GM18868 (cell line): Measurements from ENCODE around the gene NDUFAB1.
"Not testable (repeated sequence)": the region's sequence is repeated elsewhere in the genome, so short reads cannot be mapped to it uniquely, and the experiment has no call there.

Experiments
- ATAC-seq: cut with Tn5 transposase; IDR thresholded peaks from one replicate; pipeline ENCODE4 v1.9.1; 2021; ENCODE audit warnings: mild to moderate bottlenecking, moderate library complexity; ENCODE audit not compliant: unreplicated experiment

NDUFAB1 gene

DNA sequence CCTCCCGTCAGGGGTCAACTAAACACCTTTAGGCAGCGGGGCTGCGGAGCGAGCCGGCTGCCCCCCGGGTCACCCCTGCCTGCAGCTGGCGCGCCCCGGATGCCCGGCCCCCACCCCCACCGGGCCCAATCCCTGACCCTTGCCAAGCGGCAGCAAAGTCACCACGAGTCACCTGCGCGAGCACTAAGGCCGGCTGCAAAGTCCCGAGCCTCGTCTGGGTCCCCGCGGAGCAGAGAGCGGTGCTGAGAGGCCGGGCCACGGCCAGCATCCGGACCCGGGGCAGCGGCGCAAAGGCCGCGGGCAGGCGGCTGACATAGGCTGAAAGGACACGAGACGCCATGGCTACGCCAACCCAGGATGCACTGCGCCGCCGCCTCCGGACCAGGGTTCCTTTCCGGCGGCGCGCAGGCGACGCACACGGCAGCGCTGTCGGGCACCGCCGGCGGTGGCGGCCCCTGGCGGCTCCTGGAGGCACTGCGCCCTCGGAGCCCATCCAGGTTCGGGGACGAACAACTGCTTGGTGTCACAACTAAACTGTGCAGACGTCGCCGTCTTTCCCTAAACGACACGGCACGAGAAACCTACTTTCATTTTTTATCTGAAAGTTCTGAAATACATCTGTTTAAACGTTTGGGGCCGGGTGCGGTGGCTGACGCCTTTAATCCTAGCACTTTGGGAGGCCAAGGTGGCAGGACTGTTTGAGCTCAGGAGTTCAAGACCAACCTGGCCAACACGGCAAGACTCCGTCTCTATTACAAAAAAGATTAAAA is at the start of gene NDUFAB1:
NDUFAB1 (minus strand) TSS at position 366 of the 770 bp plus-strand sequence; CDS start at position 340, 26 bp downstream.
- ATAC-seq = peak; percentile 92

GRCh38 chr16:23642246-23642774 is 46.2 kb upstream of the NDUFAB1 start:
- no peak for ATAC-seq

DNA sequence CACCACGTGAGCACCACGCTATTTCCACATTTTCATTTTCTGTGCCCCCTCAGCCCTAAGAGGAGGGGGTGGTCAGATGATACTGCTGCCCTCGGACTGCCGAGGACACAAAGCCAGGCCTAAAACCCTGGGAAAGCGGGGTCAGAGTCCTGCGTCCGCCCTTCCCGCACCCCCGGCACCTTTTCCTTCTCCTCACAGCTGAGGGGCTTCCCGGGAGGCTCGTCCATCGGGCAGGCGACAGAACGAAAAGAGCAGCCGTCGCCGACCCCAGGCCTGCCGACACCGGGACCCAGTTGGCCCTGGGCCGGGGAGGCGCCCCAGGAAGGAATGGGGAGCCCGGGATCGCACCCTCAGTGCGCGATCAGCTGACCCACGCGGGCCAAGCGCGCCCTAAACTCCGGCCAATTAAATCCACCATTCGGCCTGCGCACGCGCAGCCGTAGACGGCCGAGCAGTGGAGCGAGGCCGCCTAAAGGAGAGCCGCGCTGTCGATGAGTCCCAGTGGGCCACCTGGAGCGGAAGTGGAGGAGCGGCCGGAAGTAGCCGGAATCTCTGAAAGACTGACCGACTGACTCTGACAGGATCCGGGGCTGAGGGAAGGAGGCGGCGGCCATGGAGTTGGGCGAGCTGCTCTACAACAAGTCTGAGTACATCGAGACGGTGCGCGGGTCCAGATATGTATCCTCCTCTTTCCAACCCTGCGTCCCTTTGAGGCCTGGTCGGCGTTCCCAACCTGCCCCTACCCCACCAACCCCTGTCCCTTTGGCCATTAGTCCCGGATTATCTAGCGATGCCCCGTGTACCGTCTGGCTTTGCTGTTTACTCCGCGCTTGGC is 45.0 kb upstream of the NDUFAB1 start, which contains the start of the genes DCTN5 and PALB2:
DCTN5 (plus strand) TSS at position 536 of the 835 bp plus-strand sequence; CDS start at position 613, 77 bp downstream.
PALB2 (minus strand) TSS at position 380 of the 835 bp plus-strand sequence; CDS start at position 227, 153 bp downstream.
- ATAC-seq = peak; percentile 96

GRCh38 chr16:23640615-23640930 is 44.5 kb upstream of the NDUFAB1 start:
- no peak for ATAC-seq

DNA sequence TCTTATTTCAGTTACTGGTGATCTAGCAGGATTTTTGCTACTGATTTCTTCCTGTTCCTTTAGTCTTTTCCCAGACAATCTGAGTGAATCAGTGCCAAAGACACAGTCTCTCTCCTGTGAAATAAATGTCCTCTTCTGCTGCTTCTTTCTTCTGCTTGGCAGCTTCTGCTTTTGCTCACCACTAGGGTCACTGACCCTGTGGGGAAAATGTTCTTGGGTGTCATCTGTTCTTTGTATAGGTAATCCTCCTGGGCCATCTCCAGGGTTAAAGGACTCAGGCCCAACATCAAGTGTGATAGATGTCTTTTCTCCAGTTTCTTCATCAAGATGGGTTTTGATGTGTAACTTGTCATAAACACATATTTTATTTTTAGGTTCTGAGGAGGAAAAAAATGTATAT is 39.8 kb upstream of the NDUFAB1 start:
- ATAC-seq = no peak

DNA sequence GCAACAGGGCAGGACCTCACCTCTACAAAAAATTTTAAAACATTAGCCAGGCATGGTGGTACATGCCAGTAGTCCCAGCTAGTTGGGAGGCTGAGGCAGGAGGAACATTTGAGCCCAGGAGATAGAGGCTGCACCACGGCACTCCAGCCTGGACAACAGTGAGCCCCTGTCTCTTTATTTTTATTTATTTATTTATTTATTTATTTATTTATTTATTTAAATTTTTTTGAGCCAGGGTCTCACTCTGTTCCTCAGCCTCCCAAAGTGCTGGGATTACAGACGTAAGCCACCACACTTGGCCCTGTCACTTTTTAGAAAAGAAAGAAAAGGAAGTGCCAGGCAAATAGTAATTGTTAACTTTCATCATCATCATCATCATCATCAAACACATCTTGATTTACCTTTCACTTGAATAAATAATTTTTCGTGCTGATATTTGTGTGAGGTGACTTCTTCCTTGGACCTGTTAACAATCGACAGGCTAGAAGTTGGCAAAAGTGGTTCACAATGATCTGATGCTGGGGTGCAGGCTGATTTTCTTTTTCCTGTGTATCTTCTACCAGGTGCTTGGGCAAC is 38.4 kb upstream of the NDUFAB1 start:
- ATAC-seq = no peak

- not testable (repeated sequence) for ATAC-seq
Observed at GRCh38 chr16:23631874-23632273, 35.8 kb upstream of the NDUFAB1 start.

DNA sequence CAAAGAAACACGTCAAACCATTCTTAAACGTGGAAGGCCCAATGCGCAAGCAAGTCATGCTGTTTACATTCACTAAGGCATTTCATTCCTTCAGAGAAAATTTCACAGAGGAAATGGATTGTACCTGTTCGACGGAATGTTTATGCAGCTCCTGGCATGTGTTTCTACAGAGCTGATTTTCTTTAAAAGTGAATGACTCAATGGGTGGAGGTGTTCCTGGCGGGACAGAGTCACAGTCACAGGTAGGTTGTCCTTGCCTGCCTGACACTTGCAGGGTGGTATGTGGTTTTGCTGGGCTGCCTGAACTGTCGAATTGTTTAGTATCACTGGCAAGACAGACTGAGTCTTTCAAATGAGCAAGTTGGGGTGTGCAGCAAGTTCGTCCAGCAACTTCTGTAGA is 33.4 kb upstream of the NDUFAB1 start:
- ATAC-seq = no peak

DNA sequence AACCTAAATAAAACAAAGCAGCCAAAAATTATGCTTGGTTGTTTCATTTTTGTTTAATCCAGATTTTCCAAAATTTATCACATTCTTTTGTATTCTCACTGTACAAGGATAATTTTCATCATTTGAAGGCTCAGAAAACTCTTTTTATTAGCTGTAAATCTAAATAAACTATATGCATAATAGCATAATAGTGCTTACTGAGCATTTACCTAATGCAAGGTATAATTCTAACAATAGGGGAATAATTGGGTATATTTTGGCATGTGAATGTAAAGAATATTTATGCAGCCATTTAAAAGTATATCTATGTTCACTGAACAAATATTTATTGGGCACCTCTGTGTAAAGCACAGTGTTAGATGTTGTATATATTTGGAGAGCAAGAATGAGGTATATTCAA is 28.0 kb upstream of the NDUFAB1 start:
- ATAC-seq = no peak

DNA sequence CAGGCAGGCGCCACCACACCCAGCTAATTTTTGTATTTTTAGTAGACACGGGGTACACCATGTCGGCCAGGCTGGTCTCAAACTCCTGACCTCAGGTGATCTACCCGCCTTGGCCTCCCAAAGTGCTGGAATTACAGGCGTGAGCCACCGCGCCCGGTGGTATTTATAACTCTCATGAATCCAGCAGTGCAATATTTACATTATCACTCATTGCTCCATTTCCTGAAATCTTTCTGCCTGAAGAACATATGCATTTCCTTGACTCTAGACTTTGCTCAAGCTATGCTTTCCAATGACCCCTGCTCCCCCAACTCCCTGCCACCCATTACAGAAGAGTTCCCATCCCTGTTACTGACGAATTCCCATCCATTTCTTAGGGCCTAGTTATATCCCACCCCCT is 19.7 kb upstream of the NDUFAB1 start:
- no peak for ATAC-seq

DNA sequence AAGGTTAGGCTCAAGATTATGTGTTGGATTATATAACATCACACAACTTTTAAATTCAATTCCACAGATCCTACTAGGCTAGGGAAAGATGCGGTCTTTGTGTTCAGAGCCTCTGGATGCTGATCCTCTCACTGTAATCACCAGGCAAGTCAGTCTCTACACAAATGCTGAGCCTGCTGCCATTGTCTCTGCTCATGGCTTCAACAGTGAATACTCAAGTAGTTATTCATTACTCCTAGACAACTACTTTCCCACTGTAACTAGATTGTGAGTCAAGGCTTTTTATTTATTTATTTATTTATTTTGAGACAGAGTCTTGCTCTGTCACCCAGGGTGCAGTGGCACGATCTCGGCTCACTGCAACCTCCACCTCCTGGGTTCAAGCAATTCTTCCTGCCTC is 15.8 kb upstream of the NDUFAB1 start:
- ATAC-seq = no peak

DNA sequence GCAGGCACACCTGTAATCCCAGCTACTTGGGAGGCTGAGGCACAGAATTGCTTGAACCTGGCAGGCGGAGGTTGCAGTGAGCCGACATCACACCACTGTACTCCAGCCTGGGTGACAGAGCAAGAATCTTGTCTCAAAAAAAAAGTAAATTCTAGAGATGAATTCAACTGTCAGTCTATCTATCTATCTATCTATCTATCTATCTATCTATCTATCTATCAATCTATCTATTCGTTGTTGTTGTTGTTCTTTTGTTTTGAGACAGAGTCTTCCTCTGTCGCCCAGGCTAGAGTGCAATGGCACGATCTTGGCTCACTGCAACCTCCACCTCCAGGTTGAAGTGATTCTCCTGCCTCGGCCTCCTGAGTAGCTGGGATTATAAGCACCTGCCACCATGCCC is 14.8 kb upstream of the NDUFAB1 start:
- not testable (repeated sequence) for ATAC-seq

- ATAC-seq = no peak
Observed at GRCh38 chr16:23609929-23610328, 13.8 kb upstream of the NDUFAB1 start.

GRCh38 chr16:23608194-23608593 is 12.1 kb upstream of the NDUFAB1 start:
- no peak for ATAC-seq

DNA sequence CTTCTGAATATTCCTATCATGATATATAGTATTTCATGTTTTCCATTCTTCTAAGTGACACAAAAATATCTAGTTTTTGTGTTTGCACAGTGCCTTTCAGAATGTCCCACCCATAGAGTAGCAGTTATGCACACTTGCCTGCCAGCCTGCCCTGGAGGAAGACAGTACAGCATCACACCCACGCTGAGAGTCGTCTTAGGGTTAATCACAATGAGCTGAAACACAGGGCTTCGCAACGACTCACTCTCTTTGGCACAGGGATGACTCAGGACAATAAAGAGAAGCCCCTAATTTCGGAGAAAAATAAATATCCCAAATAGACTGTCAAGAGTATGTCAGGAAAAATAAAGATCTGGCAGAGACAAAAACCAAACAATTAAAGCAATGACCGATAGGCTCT is 11.6 kb upstream of the NDUFAB1 start:
- ATAC-seq = no peak

DNA sequence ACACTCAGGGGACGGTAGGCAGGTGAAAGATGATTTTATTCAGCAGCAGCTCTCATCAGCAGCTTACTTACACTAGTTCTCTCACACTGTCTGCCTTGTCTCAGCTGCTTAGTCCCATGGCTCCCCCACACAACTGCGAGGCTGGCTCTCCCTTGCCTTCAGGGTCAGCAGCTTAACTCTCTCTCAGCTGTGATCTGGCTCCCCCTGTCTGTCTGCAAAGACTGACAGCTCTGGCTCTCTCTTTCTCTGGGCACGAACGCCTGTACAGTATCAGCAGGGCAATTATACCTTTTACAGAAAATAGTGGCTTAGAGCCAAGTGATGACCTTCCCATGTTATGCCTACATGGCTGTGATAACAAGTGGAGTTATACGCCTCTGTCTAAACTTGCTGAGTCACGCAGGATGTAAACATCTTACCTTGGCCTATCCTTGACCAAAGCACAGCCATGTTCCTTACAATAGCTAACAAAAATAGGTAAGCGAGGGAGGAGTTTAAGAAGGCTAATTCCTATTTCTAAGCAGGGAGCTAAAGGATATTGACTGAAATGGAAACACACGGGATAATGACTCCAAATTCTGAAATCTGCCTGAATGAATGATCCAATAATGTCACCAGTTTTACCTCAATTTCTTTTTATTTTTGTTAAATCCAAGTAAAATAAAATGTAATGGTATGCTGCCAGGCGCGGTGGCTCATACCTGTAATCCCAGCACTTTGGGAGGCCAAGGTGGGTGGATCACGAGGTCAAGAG is 1.1 kb upstream of the NDUFAB1 start:
- ATAC-seq = no peak

GRCh38 chr16:23595246-23595950 is 718 bp downstream of the NDUFAB1 start:
- ATAC-seq = no peak

- no peak for ATAC-seq
Observed at GRCh38 chr16:23594186-23594585, 1.9 kb downstream of the NDUFAB1 start.

- ATAC-seq = no peak
Observed at GRCh38 chr16:23590181-23590580, 5.9 kb downstream of the NDUFAB1 start.

GRCh38 chr16:23587726-23588125 is 8.4 kb downstream of the NDUFAB1 start:
- no peak for ATAC-seq
